Measurements from ENCODE around the gene RGL2. TPM values are rescaled to one million over a fixed set of nuclear protein-coding genes. Genes with fewer than 3 reads are reported as not detected.

Gene RGL2
- total and polyA plus RNA-seq, 2 of the 4 experiments (the other 2 are of a cell fraction) = 4.1 to 26.9 TPM

- Histone ChIP-seq H3K18ac (ENCODE audit: low read depth, low read length) (no peak overlapping the region), H4K5ac (ENCODE audit: low read depth, low read length) (no peak overlapping the region), H3K56ac (ENCODE audit: extremely low read depth, insufficient read depth, low read length) (no peak overlapping the region), H3K36me3 (ENCODE audit: control insufficient read depth, insufficient read depth, low read length) (peaks cover 45% of the 10 kb centered on the region), H2BK5ac (ENCODE audit: low read depth, low read length, poor library complexity, severe bottlenecking) (no peak overlapping the region), H3K23ac (ENCODE audit: low read depth, low read length) (no peak overlapping the region), H2BK15ac (ENCODE audit: low read depth, low read length) (no peak overlapping the region), H4K8ac (ENCODE audit: low read depth in 2 of 2, low read length in 2 of 2) (no peak overlapping the region), H2AFZ (replicated peaks; ENCODE audit: low read length, poor library complexity) (peak overlapping the region; percentile 29), H3K4me1 (ENCODE audit: control insufficient read depth, insufficient read depth, low read length) (peaks cover 7% of the 10 kb centered on the region), H4K91ac (ENCODE audit: insufficient read depth, low read depth, low read length) (no peak overlapping the region), H2BK120ac (ENCODE audit: low read depth, low read length) (no peak overlapping the region), H3K9ac (ENCODE audit: low read depth, low read length) (no peak overlapping the region), H2AK5ac (ENCODE audit: low read depth, low read length) (no peak overlapping the region), H3K4me3 (ENCODE audit: insufficient read depth, low read depth, low read length) (no peak overlapping the region), H3K79me1 (ENCODE audit: low read depth in 1 of 2, low read length in 2 of 2) (peaks cover 31 to 57% of the 10 kb centered on the region in 2 experiments), H3K4me2 (ENCODE audit: low read depth, low read length) (no peak overlapping the region), H3K27ac (ENCODE audit: insufficient read depth, low read length) (no peak overlapping the region), H4K20me1 (ENCODE audit: insufficient read depth, low read length) (no peaks in the 10 kb centered on the region), H2BK20ac (ENCODE audit: low read depth, low read length) (no peak overlapping the region), H3K9me3 (ENCODE audit: control insufficient read depth, insufficient read depth, low read length) (no peaks in the 10 kb centered on the region), H2AK9ac (replicated peaks; ENCODE audit: low read depth, low read length, poor library complexity) (no peak overlapping the region), H3K14ac (replicated peaks; ENCODE audit: low read depth, low read length) (no peak overlapping the region), H3K27me3 (ENCODE audit: control insufficient read depth, insufficient read depth, low read length) (no peaks in the 10 kb centered on the region), H3K9me1 (ENCODE audit: insufficient read depth, low read length) (peaks cover 3% of the 10 kb centered on the region; the same call in 1 of the 2 replicates), H3K4ac (ENCODE audit: low read depth, low read length) (no peak overlapping the region)
- no CpG with 5 or more reads among the region's 22 CpGs for WGBS, 2 experiments (ENCODE audit: extremely low coverage in 2 of 2, insufficient read length in 1 of 2)
- no peak for TF ChIP-seq RFX5 (IDR thresholded peaks at IDR 0.05; ENCODE audit: low read depth, low read length)
- no peak for TF ChIP-seq MAZ (IDR thresholded peaks at IDR 0.05; ENCODE audit: borderline replicate concordance, low read depth, low read length)
- no peak for TF ChIP-seq RCOR1 (IDR thresholded peaks at IDR 0.05; ENCODE audit: insufficient replicate concordance, low read length)
- TF ChIP-seq CHD1 (IDR thresholded peaks at IDR 0.05; ENCODE audit: low read depth, low read length) = no peak
- no peak for TF ChIP-seq FOS (IDR thresholded peaks at IDR 0.05; ENCODE audit: low read depth, low read length)
- no peak for TF ChIP-seq USF2 (IDR thresholded peaks at IDR 0.05; ENCODE audit: low read depth, low read length)
- TF ChIP-seq MXI1 (IDR thresholded peaks at IDR 0.05; ENCODE audit: borderline replicate concordance, low read depth, low read length) = no peak
- TF ChIP-seq BHLHE40 (IDR thresholded peaks at IDR 0.05; ENCODE audit: low read depth, low read length) = no peak
- TF ChIP-seq MAFK (IDR thresholded peaks at IDR 0.05; ENCODE audit: low read depth, low read length) = no peak
- TF ChIP-seq SMC3 (IDR thresholded peaks at IDR 0.05; ENCODE audit: low read depth, low read length) = no peak
- TF ChIP-seq CTCF (conservative IDR thresholded peaks at IDR 0.05; ENCODE audit: low read depth, low read length) = no peak
- no peak for TF ChIP-seq POLR2A (IDR thresholded peaks at IDR 0.05; ENCODE audit: low read depth, low read length)
- DNase-seq (no peak), ATAC-seq (ENCODE audit: low read depth) (no peak)
- in situ Hi-C loops (cut with MboI; ENCODE audit: low sequenced_read_pairs) = no loop called here
- no TSS peak for BruUV-seq (replicated peaks)
- ChIA-PET CTCF (no interaction called here), POLR2A (ENCODE audit: unreplicated experiment) (no interaction called here)
- intact Hi-C loops (cut with micrococcal nuclease) = no loop called here
- dilution Hi-C loops (cut with HindIII; ENCODE audit: low sequenced_read_pairs, unreplicated experiment) = no loop called here
Observed at GRCh38 chr6:33286946-33287914, 11.5 kb downstream of the RGL2 start.

Data from IMR-90 (cell line).